HUDEP-2 (cell line): ENCODE measurements around the gene ZFYVE28.
A peak's percentile ranks its signal among the peaks of the same experiment; 100 is the strongest.

Source experiments
- DNase-seq, 76 experiments: peaks; one replicate each; lab custom pipeline; 2025; ENCODE audit not compliant: unreplicated experiment in 76 of 76; lab: John Stamatoyannopoulos, UW

Gene ZFYVE28

DNA sequence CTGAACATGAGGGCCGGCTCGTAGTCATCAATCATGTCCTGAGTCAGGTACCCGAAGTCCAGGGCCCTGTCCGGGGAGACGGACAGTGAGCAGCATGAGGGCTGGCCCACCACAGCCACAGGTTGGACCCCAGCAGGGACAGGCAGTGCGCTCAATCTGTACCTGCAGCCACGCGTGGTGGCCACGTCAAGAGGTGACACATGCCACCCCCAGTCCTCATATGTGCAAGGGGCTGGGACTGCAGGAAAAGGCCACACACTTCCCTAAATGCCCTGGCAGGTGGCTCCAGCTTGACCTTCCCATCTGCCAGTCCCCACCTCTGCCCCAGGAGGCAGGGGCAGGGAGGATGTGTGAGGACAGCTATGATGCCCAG lies 82.7 kb downstream of the ZFYVE28 start:
- no peak for DNase-seq

GRCh38 chr4:2334826-2335728 lies 83.4 kb downstream of the ZFYVE28 start:
- DNase-seq: no peak

DNA sequence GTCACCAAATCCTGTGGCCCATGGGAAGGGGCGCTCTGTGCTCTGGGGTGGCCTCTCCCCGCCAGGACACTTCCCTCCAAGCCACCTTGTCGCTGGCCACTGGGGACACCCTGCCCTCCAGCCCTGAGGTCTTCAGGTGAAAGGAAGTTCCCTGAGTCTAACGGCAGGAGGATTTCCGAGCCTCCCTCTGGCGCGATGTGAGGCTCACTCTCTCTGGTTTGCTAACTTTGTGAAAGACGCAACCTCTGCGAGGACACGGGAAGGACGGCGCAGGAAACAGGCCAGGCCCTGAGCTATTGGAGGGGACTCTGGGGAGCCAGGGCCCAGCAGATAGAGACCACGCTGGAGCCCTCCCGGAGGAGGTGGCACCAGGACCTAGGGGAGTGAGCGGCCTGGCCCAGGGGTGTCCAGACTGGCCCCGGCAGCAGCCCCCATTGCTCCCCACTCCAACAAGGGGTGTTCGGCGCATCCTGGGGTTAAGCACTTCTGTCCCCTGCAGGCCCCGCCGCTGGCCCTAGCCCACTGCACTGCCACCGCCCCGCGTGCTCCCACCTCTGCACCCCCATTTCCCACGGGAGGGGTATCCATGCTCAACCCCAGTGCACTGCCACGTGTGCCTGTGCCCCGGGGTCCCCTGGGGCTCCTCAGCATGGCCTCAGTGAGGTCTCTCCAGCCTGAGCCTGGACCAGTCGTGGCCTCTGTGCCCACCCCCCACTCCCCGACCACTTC lies 84.4 kb downstream of the ZFYVE28 start:
- no peak for DNase-seq

DNA sequence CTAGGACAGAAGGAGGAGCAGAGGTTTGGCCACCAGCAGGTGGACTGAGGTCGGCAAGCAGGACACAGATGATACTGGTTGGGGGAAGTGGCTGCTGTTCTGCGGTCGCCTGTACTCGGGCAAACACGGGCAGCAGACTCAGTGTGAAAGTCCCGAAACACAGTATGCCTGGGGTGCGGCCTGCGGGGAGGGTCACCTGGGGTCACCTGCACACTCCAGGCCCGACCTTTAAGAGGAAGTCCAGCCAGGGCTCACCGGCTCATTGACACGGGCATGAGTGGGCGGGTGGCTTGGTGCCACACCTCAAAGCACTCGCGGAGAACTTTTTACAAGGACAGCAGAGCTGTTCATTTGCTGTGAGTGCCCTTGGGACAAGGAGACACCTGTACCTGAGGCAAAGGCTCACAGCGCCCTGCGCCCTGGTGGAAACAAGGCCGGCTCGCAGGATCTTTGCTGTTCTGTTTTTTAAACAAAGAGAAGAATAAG lies 85.0 kb downstream of the ZFYVE28 start:
- peak in 1 of 76 experiments; percentile 1 for DNase-seq

DNA sequence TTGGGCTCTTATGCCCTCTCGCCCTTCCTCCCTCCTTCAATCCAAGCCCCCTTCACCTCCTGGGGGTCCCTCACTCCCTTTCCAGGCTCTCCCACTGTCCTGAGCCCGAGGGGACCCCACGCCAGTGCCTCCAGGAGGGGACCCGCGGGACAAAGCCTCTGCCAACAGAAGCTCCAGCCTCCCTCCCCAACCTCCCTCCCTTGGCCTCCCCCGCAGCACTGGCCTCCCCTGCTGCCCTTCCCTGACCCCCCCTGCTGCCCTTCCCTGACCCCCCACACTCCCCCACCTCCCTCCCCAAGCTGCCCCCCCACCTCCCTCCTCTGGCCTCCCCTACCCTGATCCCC lies 85.5 kb downstream of the ZFYVE28 start:
- no peak for DNase-seq

GRCh38 chr4:2332201-2332975 lies 86.1 kb downstream of the ZFYVE28 start:
- no peak for DNase-seq

GRCh38 chr4:2331519-2332200 lies 86.8 kb downstream of the ZFYVE28 start:
- no peak for DNase-seq

DNA sequence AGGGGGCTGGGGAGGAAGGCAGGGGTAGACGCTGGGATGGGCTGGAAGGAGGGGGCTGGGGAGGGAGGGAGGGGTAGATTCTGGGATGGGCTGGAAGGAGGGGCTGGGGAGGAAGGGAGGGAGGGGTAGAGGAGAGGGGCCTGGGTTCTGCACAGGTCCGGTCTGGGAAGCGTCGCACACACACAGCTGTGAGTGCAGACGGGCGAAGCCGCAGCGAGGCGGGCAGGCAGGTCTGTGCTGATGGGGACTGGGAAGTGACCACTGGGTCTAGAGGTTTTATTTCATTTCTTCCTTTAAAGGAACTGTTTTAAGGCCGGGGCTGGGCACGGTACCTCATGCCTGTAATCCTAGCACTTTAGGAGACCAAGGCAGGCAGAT lies 87.4 kb downstream of the ZFYVE28 start:
- DNase-seq: no peak

GRCh38 chr4:2330091-2331042 lies 88.1 kb downstream of the ZFYVE28 start:
- peak in 4 of 76 experiments; percentile 7 to 23 (median 12) for DNase-seq

- no peak for DNase-seq
These were observed 90.9 kb downstream of the ZFYVE28 start for GRCh38 chr4:2327579-2327978.

DNA sequence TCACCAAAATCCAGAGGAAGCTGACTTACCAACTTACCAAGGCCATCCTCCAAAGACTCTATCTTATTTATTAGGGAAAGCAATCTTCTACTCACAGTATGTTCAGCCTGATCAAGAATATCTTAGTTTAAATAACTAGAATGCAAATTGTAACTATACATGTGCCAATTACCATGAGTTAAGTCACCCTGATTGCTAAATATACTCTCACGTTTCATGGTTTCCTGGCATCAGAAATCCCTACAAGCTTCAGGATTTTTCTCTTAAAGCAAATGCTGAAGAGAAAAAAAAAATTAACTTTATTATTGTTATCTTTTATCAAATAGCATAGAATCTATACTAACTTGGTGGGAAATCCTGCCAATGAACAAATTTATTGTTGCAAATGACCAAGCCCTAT lies 93.6 kb downstream of the ZFYVE28 start:
- no peak for DNase-seq

DNA sequence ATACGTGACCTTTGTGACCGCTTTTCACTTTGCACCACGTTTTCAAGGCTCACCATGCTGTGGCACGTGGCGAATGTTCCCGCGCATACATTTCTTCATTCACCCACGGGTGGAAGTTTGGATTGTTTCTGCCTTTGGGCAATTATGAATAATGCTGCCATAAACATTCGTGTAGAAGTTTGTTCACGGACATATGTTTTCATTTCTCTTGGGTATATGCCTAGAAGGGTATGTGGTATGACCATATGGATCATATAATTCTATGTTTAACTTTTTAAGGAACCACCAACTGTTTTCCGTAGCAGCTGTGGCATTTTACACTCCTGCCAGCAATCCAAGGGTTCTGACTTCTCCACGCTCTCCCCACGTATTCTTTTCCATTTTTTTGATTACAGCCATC lies 95.6 kb downstream of the ZFYVE28 start:
- no peak for DNase-seq

GRCh38 chr4:2322227-2322626 lies 96.2 kb downstream of the ZFYVE28 start:
- DNase-seq: no peak

DNA sequence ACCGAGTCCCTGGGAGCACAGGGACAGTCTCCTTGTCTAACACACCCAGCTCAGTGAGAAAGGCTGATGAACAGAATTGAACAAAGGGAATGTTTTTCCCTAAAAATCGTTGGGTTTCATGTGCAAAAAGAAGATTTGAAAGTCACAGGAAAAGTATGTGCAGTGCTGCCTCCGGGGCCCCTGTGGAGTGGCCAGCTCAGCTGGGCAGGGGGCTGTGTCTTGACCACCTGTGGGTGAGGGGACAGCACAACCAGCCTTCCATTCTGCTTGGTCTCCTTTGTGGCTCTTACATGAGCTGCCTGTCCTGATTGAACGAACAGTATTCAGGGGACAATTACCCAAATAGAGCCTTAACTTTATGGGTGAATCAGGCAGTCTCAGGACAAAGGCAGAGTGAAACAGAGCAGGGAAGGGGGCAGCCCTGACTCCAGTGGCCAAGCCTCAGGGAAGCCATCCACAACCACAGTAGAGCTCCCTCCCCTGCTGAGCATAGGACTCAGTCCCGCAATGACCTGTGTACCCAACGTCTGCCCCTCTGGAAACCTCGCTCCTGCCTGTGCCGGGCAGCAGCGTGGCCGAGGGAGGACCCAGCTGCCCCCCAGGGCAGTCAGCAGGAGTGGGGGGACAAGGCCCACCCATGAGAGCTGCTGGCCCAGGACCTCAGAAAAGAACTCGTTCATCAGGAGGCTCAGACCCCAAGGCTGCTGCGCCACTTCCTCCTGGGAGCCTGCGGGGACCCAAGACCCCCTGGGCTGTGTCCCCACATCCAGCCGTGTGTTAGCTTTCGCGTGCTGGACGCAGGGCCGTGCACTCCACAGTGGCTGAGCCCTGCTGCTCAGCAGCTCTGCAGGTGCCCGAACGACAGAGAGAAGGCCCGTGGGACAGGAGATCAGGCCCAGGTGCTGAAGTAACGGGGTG lies 96.9 kb downstream of the ZFYVE28 start:
- DNase-seq: no peak

- no peak for DNase-seq
These were observed 97.7 kb downstream of the ZFYVE28 start for GRCh38 chr4:2320746-2321145.

DNA sequence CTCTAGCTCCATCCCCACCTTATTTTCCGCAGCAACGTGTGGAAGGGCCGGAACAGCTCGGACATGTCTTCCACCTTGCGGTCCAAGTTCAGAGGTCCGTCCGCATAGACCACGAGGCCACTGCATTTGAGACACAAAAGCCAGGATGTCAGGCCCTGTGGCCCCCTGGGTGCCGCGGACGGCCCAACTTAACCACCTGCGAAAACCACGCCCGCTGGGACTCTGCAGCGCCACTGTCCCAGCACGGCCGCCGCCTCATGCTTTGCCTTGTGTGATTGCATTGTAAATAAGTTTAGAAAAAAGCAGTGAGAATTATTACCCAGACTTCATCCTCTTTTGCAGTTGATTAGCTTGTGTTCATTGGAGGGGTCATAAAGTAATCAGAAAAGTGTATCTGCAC lies 98.3 kb downstream of the ZFYVE28 start:
- no peak for DNase-seq

- no peak for DNase-seq
These were observed 99.6 kb downstream of the ZFYVE28 start for GRCh38 chr4:2318885-2319284.

GRCh38 chr4:2318476-2318875 lies 100.0 kb downstream of the ZFYVE28 start:
- no peak for DNase-seq

DNA sequence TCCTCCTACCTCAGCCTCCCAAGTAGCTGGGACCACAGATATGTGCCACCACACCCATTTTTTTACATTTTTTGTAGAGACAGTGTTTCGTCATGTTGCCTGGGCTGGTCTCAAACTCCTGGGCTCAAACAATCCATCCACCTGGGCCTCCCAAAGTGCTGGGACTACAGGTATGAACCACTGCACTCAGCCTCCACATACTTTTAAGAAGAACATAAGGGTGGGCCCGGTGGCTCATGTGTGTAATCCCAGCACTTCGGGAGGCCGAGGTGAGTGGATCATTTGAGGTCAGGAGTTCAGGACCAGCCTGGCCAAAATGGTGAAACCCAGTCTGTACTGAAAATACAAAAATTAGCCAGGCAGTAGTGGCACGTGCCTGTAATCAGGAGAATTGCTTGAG lies 105.1 kb downstream of the ZFYVE28 start:
- no peak for DNase-seq
